Measurements from ENCODE around the gene DNAJC5. TPM values are rescaled to one million over a fixed set of nuclear protein-coding genes. Genes with fewer than 3 reads are reported as not detected.
"Not testable (repeated sequence)": the region's sequence is repeated elsewhere in the genome, so short reads cannot be mapped to it uniquely, and the experiment has no call there.

The DNAJC5 gene
- total RNA-seq, 4 donors from 2014 or later = 58.7 to 89.5 (median 75.4) TPM

DNA sequence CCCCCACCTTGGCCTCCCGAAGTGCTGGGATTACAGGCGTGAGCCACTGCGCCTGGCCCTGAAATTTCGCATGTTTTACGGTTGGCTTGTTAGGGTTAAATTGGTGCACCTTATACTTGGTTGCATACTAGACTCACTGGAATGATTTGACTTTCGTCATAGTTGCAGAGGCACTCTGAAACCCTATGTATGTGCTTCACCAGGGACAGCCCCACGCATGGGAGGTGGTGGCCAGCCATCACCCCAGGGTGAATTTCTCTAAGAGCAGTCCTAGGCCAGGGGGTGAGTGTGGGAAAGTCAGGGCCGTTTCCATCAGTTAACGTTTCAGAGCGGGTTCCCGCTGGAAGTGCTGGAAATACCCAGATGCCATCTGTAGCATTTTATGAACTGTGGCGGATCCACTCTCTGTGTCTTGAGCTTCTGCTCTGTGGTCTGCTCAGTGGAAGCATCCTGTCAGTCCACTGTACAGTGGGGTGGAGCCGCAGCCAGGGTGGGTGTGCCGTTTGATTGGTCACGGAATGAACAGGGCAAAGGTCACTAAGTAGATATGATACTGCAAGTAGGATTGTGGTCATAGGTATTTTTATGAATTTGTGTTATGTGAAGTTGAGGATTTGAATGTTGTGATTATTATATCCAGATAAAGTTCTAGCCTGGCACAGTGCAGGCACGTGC, 13.2 kb downstream of the DNAJC5 start:
- DNase-seq = no peak
- peaks cover 0 to 25% (median 0%) of the 10 kb centered on the region in 3 donors for H3K36me3 ChIP-seq
- TF ChIP-seq POLR2A (IDR thresholded peaks at IDR 0.05) = no peak
- TF ChIP-seq, protein P1, sequence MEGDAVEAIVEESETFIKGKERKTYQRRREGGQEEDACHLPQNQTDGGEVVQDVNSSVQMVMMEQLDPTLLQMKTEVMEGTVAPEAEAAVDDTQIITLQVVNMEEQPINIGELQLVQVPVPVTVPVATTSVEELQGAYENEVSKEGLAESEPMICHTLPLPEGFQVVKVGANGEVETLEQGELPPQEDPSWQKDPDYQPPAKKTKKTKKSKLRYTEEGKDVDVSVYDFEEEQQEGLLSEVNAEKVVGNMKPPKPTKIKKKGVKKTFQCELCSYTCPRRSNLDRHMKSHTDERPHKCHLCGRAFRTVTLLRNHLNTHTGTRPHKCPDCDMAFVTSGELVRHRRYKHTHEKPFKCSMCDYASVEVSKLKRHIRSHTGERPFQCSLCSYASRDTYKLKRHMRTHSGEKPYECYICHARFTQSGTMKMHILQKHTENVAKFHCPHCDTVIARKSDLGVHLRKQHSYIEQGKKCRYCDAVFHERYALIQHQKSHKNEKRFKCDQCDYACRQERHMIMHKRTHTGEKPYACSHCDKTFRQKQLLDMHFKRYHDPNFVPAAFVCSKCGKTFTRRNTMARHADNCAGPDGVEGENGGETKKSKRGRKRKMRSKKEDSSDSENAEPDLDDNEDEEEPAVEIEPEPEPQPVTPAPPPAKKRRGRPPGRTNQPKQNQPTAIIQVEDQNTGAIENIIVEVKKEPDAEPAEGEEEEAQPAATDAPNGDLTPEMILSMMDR (IDR thresholded peaks at IDR 0.05) = no peak
- no peak overlapping the region for H3K4me3 ChIP-seq
- peak overlapping the region in 2 of 4 donors; percentile 25 to 48 for H3K27ac ChIP-seq
- no peaks in the 10 kb centered on the region for H3K9me3 ChIP-seq
- peaks cover 16 to 82% (median 19%) of the 10 kb centered on the region in 3 donors for H3K4me1 ChIP-seq
- no peaks in the 10 kb centered on the region for H3K27me3 ChIP-seq
- WGBS, 2 donors = 54 to 74% methylated on average over 10 to 12 of the region's 16 CpGs
- intact Hi-C loops (cut with DNase I) = no loop called here

DNA sequence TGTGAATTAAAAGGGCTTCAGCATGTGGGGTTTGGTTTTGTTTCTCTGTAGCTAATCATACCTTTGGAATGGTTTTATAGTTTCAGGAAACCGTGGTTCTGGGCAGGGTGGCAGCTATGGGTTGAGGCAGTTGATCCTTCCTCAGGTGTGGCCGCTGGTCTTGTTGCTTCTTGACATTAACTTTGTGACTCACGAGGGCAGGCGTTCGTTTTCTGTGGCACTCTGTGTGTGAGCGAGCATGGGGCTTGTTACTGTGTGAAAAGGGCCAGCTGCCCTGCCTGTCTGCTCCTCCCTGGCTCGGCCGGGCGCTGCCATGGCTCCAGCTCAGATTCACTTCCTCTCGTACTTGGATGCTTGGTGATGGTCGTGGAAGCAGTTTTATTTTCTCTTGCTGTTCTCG, 16.2 kb downstream of the DNAJC5 start:
- peaks cover 0 to 30% (median 0%) of the 10 kb centered on the region in 3 donors for H3K36me3 ChIP-seq
- 20 to 32% methylated on average over 10 to 12 of the region's 12 CpGs for WGBS, 2 donors
- H3K27ac ChIP-seq = peak overlapping the region; percentile 81 to 93 (median 86)
- H3K4me1 ChIP-seq = peaks cover 16 to 74% (median 19%) of the 10 kb centered on the region in 3 donors
- TF ChIP-seq, protein P1 (IDR thresholded peaks at IDR 0.05) = no peak
- peak in 2 of 4 donors; percentile 21 to 23 for TF ChIP-seq POLR2A (IDR thresholded peaks at IDR 0.05)
- H3K27me3 ChIP-seq = no peaks in the 10 kb centered on the region
- intact Hi-C loops (cut with DNase I) = no loop called here
- H3K4me3 ChIP-seq = no peak overlapping the region
- no peaks in the 10 kb centered on the region for H3K9me3 ChIP-seq
- DNase-seq = no peak

- Histone ChIP-seq H3K36me3 (peaks cover 0 to 41% (median 5%) of the 10 kb centered on the region in 3 donors), H3K4me3 (no peak overlapping the region), H3K9me3 (no peaks in the 10 kb centered on the region), H3K4me1 (peaks cover 16 to 53% (median 19%) of the 10 kb centered on the region in 3 donors), H3K27ac (peak overlapping the region in 3 of 4 donors; percentile 81 to 93 (median 89)), H3K27me3 (no peaks in the 10 kb centered on the region)
- DNase-seq = no peak
- intact Hi-C loops (cut with DNase I) = no loop called here
- TF ChIP-seq, protein P1 (IDR thresholded peaks at IDR 0.05) = no peak
- no peak for TF ChIP-seq POLR2A (IDR thresholded peaks at IDR 0.05)
- WGBS, 2 donors = 95 to 99% methylated on average over 6 to 11 of the region's 12 CpGs
Measured at GRCh38 chr20:63913768-63914167, 18.8 kb downstream of the DNAJC5 start.

- H3K4me3 ChIP-seq = no peak overlapping the region
- no peaks in the 10 kb centered on the region for H3K27me3 ChIP-seq
- TF ChIP-seq, protein P1 (IDR thresholded peaks at IDR 0.05) = no peak
- TF ChIP-seq POLR2A (IDR thresholded peaks at IDR 0.05) = no peak
- H3K9me3 ChIP-seq = no peaks in the 10 kb centered on the region
- peaks cover 2 to 57% (median 5%) of the 10 kb centered on the region in 3 donors for H3K36me3 ChIP-seq
- no peak for DNase-seq
- H3K4me1 ChIP-seq = peaks cover 5 to 36% (median 13%) of the 10 kb centered on the region in 3 donors
- no peak overlapping the region for H3K27ac ChIP-seq
- intact Hi-C loops (cut with DNase I) = no loop called here
- 88 to 91% methylated on average over 5 to 6 of the region's 6 CpGs for WGBS, 2 donors
Measured at GRCh38 chr20:63915471-63915870, 20.5 kb downstream of the DNAJC5 start.

GRCh38 chr20:63916371-63916939, 21.5 kb downstream of the DNAJC5 start:
- DNase-seq; intact Hi-C loops (cut with DNase I); H3K27ac ChIP-seq; H3K9me3 ChIP-seq; H3K27me3 ChIP-seq; H3K4me3 ChIP-seq: not testable (repeated sequence)
- 96% methylated on average over 8 of the region's 8 CpGs for WGBS, 2 donors
- Histone ChIP-seq H3K36me3 (peaks cover 2 to 67% (median 5%) of the 10 kb centered on the region in 3 donors), H3K4me1 (peaks cover 5 to 26% (median 11%) of the 10 kb centered on the region in 3 donors)
